SK-N-MC (cell line): Measurements from ENCODE around the gene PPARA.

ENCODE experiments used
- DNase-seq: peaks from one replicate; pipeline ENCODE4 v3.0.0-alpha.2; 2011; ENCODE audit warnings: low read depth, low spot score
- H3K27ac ChIP-seq: fragments of 200-600 bp; sonication (generic); 2 replicates; pipeline ENCODE4 v1.5.1; 2016; ENCODE audit warnings: mixed run types
- H3K36me3 ChIP-seq: fragments of 200-600 bp; sonication (generic); 2 replicates; pipeline ENCODE4 v1.6.1; 2017; ENCODE audit warnings: antibody characterized with exemption, low read length, mixed read lengths; ENCODE audit not compliant: insufficient read depth
- H3K4me3 ChIP-seq: fragments of 200-600 bp; sonication (generic); 2 replicates; pipeline ENCODE4 v1.5.1; 2016
- H3K9ac ChIP-seq: fragments of 200-600 bp; sonication (generic); 2 replicates; pipeline ENCODE4 v1.8.0; 2017; ENCODE audit warnings: mixed run types, mixed read lengths; ENCODE audit not compliant: insufficient read length
- H3K9me3 ChIP-seq: fragments of 200-600 bp; sonication (generic); 2 replicates; pipeline ENCODE4 v1.6.1; 2017; ENCODE audit warnings: low read depth, mild to moderate bottlenecking, antibody characterized with exemption, low read length, moderate library complexity, mixed read lengths
- EZH2 ChIP-seq: fragments of 200-600 bp; sonication (generic); IDR thresholded peaks from one replicate; pipeline ENCODE4 v1.6.1; 2017; ENCODE audit warnings: antibody characterized with exemption
- FOXP2 ChIP-seq: optimal IDR thresholded peaks from 2 replicates; pipeline ENCODE3; 2011; ENCODE audit warnings: mild to moderate bottlenecking, moderate library complexity; ENCODE audit not compliant: insufficient read depth; ENCODE audit errors: extremely low read length, control extremely low read depth
- POLR2AphosphoS5 ChIP-seq: IDR thresholded peaks from 2 replicates; pipeline ENCODE4 v1.6.1; 2012; ENCODE audit warnings: mild to moderate bottlenecking, low read depth, low read length, borderline replicate concordance

Gene PPARA

DNA sequence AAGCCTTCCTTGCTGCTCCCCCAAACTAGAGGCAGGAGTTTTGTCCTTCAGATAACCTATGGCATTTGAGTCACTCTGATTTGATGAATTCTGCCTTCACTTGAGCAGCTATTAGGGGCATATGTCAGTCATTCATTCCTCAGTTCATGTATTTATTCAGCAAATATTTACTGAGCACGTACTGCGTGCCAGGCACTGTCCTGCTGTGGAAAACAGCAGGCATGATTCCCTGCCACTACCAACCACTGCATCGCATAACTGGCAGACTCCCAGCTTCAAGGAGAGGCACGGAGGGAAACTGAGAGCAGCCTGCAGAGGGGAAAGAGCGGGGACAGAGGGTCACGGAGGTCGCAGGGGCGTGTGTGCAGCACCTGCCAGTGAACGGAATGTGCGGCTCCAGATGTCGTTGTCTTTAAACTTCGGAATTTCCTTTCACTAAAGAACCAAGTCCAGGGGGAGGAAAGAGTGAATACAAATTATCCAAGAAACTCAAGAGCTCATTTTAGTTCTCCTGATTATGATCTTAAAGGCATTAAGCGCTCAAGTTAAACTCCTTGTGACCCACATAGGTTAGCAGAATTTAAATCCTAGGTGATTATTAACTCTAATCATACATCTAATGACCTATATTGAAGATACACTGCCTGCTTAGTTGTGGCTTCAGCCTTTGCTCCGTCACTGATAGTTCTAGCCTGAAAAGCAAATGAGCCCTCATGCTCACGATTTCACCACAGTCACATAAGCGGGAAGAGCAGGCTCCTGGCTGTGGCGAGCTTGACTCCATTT lies 12.6 kb downstream of the PPARA start:
- Histone ChIP-seq H3K9ac (no peak overlapping the region), H3K27ac (no peak overlapping the region), H3K4me3 (no peak overlapping the region), H3K9me3 (no peaks in the 10 kb centered on the region), H3K36me3 (no peaks in the 10 kb centered on the region)
- no peak for DNase-seq
- no peak for TF ChIP-seq EZH2
- no peak for TF ChIP-seq FOXP2
- TF ChIP-seq POLR2AphosphoS5: no peak

DNA sequence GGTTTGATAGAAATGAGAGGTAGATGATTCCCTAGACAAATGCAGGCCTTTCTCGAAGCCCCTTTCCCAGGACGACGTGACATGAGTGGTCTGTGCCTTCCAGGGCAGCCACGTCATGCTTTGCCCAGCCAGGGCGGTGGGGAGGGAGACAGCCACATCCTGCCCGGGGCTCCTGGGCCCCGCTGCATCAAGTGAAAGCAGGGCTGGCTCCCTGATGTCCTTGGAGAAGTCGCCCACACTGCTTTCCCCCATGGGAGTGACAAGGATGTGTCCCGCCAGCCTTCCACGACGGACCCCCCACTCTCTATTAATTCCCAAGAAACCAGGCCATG lies 13.2 kb downstream of the PPARA start:
- Histone ChIP-seq H3K9me3 (no peaks in the 10 kb centered on the region), H3K36me3 (no peaks in the 10 kb centered on the region), H3K27ac (no peak overlapping the region), H3K9ac (no peak overlapping the region), H3K4me3 (no peak overlapping the region)
- TF ChIP-seq POLR2AphosphoS5 (no peak), FOXP2 (no peak), EZH2 (no peak)
- DNase-seq: no peak

DNA sequence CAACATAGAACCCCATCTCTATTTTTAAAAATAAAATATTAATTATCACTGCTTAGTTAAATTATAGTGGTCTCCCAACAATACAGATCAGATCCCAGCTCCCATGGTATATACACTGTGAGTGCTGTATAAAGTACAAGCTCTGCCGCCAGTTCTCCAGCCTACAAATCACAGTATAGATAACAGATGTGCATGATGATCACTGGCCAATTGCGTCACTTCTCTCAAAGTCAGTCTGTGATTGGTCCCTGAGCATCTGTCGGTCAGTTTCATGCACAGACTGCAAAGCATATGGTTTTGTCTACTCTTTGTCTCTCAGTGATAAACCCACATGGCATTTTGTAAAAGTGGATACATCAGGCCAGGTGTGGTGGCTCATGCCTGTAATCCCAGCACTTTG lies 15.7 kb downstream of the PPARA start:
- Histone ChIP-seq H3K9me3 (no peaks in the 10 kb centered on the region), H3K27ac (no peak overlapping the region), H3K9ac (no peak overlapping the region), H3K36me3 (no peaks in the 10 kb centered on the region), H3K4me3 (no peak overlapping the region)
- DNase-seq: no peak
- TF ChIP-seq FOXP2 (no peak), EZH2 (no peak), POLR2AphosphoS5 (no peak)

DNA sequence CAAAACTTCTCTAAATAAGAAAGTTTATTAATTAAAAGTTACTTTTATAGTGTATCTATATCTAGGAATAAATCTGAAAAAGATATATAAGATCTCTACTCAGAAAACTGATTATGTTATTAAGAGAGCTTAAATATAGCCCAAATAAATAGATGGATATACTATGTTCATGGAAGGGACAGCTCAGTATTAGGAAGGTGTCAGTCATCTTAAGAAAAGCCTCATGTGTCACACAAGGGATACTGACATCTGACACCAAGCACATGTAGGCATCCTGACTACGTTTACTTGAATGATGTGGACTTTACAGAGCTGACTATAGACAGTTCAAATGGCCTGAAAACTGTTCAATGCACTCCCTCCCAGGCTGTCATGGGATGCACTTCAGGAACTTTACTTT lies 19.3 kb downstream of the PPARA start:
- H3K36me3 ChIP-seq: no peaks in the 10 kb centered on the region
- no peak overlapping the region for H3K4me3 ChIP-seq
- no peaks in the 10 kb centered on the region for H3K9me3 ChIP-seq
- no peak for DNase-seq
- no peak overlapping the region for H3K27ac ChIP-seq
- TF ChIP-seq FOXP2: no peak
- no peak for TF ChIP-seq POLR2AphosphoS5
- TF ChIP-seq EZH2: no peak
- H3K9ac ChIP-seq: no peak overlapping the region

DNA sequence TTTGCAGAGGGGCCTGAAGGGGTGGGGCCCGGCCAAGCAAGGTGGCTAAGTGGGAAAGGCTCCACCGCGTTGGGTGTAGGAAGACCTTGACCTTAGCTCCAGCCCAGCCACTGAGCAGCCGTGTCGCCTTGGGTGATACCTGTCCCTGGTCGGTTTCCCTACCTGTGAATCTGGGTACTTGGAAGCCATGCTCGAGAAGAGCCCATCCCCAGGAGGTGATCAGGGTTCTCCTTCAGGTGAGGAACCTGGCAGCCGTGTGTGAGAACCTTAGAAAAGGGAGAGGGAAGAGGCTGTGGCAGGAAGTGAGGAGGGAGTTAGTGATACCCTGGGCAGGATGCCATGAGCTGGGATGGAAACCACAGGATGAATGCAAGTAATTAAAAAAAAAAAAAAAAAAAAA lies 21.6 kb downstream of the PPARA start:
- no peak for TF ChIP-seq POLR2AphosphoS5
- TF ChIP-seq FOXP2: no peak
- no peak for TF ChIP-seq EZH2
- no peak overlapping the region for H3K9ac ChIP-seq
- H3K36me3 ChIP-seq: no peaks in the 10 kb centered on the region
- peak overlapping the region; percentile 97 for H3K27ac ChIP-seq
- H3K9me3 ChIP-seq: no peaks in the 10 kb centered on the region
- DNase-seq: peak; percentile 48
- peak overlapping the region; percentile 72 for H3K4me3 ChIP-seq

DNA sequence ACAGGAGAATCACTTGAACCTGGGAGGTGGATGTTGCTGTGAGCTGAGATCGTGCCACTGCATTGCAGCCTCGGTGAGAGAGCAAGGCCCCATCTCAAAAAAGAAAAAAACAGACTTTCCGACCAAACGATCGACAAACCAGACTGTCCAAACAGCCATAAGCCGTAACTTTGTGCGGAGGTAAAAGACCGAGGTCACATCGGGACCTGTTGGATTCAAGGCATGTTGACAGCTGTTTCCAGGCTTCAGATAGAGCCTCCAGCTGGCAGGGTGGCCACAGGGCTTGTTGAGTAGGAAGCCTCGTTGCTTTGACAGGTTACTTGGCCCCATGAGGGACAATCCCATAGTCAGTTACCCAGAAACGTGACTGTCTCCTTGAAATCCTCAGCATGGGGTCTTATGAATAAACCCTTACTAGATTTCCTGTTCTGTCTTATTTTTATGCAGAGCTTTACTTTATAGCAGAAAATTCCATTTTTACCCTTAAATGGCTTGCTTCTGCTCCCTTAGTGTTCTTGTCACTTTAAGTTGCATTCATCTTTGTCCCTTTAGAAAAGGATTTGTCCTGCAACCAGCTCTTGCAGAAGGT lies 22.3 kb downstream of the PPARA start:
- H3K4me3 ChIP-seq: peak overlapping the region; percentile 72
- DNase-seq: peak; percentile 72
- peak overlapping the region; percentile 97 for H3K27ac ChIP-seq
- no peaks in the 10 kb centered on the region for H3K36me3 ChIP-seq
- no peaks in the 10 kb centered on the region for H3K9me3 ChIP-seq
- TF ChIP-seq EZH2 (no peak), FOXP2 (no peak), POLR2AphosphoS5 (peak; percentile 19; the same call in 1 of the 2 replicates)
- peak overlapping the region; percentile 61 for H3K9ac ChIP-seq

DNA sequence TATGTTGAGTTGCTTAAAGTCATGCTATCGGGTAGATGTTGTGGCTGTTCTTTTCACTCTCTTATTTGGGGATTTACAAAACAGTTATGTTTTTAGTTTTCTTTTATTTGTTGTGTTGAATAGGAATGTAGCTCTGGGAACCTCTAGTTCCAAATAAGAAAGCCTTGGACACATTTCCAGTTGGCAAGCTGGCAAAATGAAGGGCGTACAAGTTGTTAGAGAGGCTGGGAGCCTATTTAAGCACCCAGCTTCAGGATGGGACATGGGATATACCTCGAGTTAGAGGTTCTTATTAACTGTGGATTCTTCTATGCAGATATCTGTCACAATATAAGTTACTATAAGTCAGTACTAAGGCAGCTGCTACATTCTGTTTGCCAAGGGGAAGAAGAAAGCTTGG lies 22.8 kb downstream of the PPARA start:
- no peaks in the 10 kb centered on the region for H3K9me3 ChIP-seq
- TF ChIP-seq FOXP2 (no peak), POLR2AphosphoS5 (0 out of 2 replicates have a peak, but pooled peaks have one; percentile 8)
- no peaks in the 10 kb centered on the region; the same call in 1 of the 2 replicates for H3K36me3 ChIP-seq
- DNase-seq: peak; percentile 14
- H3K9ac ChIP-seq: peak overlapping the region; percentile 61
- H3K4me3 ChIP-seq: peak overlapping the region; percentile 72
- H3K27ac ChIP-seq: peak overlapping the region; percentile 97

DNA sequence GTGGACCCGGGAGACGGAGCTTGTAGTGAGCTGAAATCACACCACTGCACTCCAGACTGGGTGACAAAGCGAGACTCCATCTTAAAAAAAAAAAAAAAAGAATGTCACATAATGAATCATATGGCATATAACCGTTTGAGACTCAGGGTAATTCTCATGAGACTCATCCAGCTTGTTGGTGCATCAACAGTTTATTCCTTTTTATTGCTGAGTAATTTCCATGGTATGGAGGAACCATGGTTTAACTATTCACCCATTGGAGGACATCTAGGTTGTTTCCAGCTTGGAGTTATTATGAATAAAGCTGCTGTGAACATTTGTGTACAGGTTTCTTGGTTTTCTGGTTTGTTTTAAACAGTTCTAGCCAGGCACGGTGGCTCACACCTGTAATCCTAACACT lies 25.3 kb downstream of the PPARA start:
- peaks cover 14% of the 10 kb centered on the region; the same call in 1 of the 2 replicates for H3K9me3 ChIP-seq
- H3K27ac ChIP-seq: no peak overlapping the region
- peaks cover 5% of the 10 kb centered on the region; the same call in 1 of the 2 replicates for H3K36me3 ChIP-seq
- DNase-seq: no peak
- no peak for TF ChIP-seq FOXP2
- no peak for TF ChIP-seq POLR2AphosphoS5
- TF ChIP-seq EZH2: no peak
- no peak overlapping the region for H3K9ac ChIP-seq
- H3K4me3 ChIP-seq: no peak overlapping the region

DNA sequence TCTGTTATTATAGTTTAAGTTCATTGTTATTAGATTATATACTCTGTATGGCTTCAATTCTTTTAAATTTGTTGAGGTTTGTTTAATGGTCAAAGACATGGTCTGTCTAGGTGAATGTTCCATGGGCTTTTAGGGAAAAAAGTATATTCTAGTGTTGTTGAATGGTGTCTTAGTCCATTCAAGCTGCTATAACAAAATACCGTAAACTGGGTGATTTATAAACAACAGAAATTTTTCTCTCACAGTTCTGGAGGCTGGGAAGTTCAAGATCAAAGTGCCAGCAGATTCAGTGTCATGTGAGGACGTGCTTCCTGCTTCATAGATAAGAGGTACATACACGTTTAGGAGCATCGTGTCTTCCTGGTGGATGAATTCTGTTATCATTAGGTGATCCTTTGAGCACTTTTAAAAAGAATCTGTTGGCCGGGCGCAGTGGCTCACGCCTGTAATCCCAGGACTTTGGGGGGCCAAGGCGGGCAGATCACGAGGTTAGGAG lies 26.2 kb downstream of the PPARA start:
- no peak for TF ChIP-seq FOXP2
- no peak for TF ChIP-seq POLR2AphosphoS5
- no peak for TF ChIP-seq EZH2
- no peak overlapping the region for H3K27ac ChIP-seq
- no peak overlapping the region for H3K9ac ChIP-seq
- H3K4me3 ChIP-seq: no peak overlapping the region
- H3K36me3 ChIP-seq: peaks cover 5% of the 10 kb centered on the region; the same call in 1 of the 2 replicates
- peaks cover 19% of the 10 kb centered on the region; the same call in 1 of the 2 replicates for H3K9me3 ChIP-seq
- no peak for DNase-seq
